GM15510 (cell line): ENCODE measurements around the gene PDE4D.

Experiments
- POLR2A ChIP-seq: IDR thresholded peaks from 3 replicates; pipeline ENCODE4 v1.6.1; 2011; ENCODE audit warnings: borderline replicate concordance; ENCODE audit not compliant: insufficient read length; ENCODE audit errors: extremely low read depth

Gene PDE4D

GRCh38 chr5:59139695-59140094 lies 753.8 kb downstream of the PDE4D start:
- TF ChIP-seq POLR2A: no peak

- no peak for TF ChIP-seq POLR2A
These were observed 755.0 kb downstream of the PDE4D start for GRCh38 chr5:59138509-59138908.

DNA sequence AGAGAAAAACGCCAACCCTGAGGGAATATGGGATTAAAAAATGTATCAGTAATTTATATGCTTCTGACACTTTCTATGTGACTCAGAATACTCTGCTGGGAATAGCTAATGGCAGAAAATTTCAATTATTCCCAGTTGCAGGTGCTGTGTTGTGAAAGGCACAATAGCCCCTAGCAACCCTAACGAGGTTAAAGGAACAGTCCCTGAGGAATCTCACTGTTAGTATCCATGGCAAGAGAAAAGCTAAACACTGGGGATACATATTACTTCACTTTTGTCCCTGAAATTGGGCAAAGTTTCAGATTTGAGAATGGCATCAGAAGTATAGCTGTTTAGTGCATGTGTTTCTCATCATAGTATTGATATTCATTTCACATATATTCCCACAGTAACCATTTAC lies 755.7 kb downstream of the PDE4D start:
- no peak for TF ChIP-seq POLR2A

GRCh38 chr5:59136549-59136948 lies 757.0 kb downstream of the PDE4D start:
- TF ChIP-seq POLR2A: no peak

- no peak for TF ChIP-seq POLR2A
These were observed 758.9 kb downstream of the PDE4D start for GRCh38 chr5:59134471-59135163.

GRCh38 chr5:59133764-59134261 lies 759.7 kb downstream of the PDE4D start:
- no peak for TF ChIP-seq POLR2A

GRCh38 chr5:59132131-59132530 lies 761.4 kb downstream of the PDE4D start:
- TF ChIP-seq POLR2A: no peak

GRCh38 chr5:59130431-59130830 lies 763.1 kb downstream of the PDE4D start:
- TF ChIP-seq POLR2A: no peak

DNA sequence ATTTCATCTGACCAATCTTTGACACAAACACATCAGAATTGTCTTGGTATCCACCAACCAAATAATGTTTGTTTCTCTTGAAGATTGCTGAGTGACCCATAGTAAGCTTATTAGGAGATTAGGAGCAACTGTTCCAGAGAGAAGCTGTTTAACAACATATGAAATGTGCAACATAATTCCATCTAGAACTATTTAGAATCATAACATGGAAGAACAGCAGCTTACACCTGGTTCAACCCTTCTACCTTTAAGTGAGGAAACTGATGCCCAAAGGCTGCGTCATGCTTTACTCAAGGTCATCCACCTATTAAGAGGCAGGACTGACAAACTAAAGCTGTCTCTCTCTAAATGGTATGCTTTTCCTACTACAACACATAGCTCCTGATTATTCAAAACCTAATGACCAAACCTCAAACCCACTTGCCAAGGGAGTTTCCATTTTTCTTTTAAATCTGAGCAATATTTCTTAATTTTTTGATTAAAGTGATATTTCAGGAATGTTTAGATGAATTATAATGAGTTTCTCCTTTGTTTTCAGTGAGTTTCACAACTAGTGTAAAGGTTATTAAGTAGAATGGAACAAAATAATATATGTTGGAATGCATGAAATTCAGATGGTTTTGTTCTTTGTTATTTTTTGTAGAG lies 764.8 kb downstream of the PDE4D start:
- TF ChIP-seq POLR2A: no peak

- no peak for TF ChIP-seq POLR2A
These were observed 766.6 kb downstream of the PDE4D start for GRCh38 chr5:59126708-59127573.

DNA sequence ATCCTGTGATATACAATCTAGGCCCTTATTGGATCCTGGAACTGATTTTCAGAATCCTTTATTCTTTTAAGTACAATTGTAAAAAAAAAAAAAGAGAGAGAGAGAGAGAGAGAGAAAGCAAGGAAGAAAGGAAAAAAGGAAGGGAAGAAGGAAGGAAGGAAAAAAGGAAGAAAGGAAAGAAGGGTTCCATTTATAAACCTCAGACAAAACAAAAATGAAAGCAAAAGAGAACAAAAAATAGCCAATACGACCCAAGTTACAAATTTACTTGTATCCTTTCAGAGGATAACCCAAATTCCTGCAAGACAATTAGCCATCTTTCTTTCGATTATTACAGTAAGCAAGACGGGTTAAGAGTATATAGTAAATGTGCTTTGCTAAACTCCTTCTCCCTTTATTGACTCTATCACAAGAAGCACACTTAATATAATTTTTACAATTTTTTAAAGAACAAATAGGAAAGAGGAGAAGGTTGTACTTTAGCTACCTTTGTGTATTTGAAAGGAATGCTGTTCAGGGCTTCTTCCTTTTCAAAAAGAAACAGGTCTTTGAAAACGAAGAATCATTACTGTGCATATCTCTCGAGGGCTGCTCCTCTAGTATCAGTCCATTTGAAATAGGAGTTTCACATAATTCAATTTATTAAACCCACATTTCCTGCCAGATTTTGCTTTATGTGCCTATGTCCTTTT lies 767.4 kb downstream of the PDE4D start:
- no peak for TF ChIP-seq POLR2A

DNA sequence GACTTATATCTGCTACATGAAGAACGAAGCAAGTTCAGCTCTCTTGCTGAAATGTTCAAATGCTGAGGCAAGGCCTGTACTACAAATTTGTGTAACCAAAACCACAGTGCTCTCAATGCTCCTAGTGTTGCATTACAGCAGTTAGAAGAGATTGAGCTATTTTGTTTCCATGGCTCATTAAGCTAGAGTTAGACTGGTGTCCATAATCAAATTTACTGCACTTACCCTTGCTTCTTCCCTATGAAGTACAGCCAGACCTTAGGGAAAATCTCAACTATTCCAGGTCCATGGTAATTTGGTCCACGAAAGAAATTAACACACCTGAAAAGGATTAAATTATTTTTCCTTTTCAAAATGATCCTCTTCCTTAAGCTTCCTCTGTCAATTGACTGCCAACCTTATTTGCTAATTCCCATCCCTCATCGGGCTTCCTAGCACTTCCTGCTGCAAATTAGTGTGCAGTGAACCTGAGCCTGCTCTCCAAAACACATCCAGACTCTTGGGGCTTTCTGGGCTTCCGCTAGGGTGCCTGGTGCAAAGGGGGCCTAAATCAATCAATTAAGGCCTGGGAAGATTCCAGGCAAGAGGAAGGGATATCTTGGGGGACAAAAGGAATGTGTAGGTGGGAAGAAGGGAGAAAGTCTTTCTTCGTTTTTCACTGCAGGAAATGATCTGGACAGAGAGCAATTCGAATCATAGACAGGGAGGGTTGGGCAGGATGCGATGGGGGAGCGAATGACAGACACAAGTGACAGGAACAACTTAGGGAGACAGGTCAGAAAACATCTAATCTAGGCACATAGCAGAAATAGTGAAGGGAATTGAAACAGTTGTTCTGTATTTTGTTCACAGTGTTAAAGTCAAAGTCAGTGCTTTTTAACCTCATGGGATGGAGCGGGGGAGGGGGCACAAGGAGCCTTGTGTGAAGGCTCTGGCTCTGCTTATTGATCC lies 768.2 kb downstream of the PDE4D start:
- TF ChIP-seq POLR2A: no peak
